HG02885 (cell line): ENCODE results near the gene IL7R.
"Not testable (repeated sequence)": the region's sequence is repeated elsewhere in the genome, so short reads cannot be mapped to it uniquely, and the experiment has no call there.

Experiments used
- ATAC-seq: cut with Tn5 transposase; IDR thresholded peaks from one replicate; pipeline ENCODE4 v1.9.1; 2021; ENCODE audit warnings: mild to moderate bottlenecking; ENCODE audit not compliant: unreplicated experiment, poor library complexity

Gene IL7R

DNA sequence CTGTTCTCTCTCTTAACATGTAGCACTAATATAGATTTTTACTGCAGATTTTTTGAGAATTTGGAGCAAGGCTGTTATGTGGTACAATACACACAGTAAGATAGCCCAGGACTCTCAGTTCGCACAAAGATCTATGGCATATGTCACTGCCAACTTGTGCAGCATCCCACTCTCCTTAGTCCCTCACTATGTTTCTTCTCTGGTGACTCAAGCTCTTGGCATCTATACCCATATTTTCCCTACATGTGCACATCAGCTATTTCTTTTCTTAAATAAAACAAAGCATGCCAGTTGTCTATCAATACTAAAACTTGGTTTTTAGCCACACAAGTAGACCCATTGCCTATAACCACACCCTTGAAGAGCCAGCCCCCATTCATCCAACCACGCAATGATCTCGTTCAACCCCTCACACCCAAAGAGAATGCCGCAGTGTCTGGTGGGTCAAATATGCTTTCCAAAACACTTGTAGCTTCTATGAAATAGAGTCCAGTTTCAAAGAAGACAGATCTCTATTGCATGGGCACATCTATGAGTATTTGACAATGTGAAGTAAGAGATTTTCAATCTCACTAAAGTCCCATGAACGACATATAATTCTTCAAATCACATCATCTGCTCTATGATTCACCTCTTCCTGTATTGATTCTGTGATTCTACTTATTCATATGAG lies 18.2 kb upstream of the IL7R start:
- ATAC-seq: no peak

DNA sequence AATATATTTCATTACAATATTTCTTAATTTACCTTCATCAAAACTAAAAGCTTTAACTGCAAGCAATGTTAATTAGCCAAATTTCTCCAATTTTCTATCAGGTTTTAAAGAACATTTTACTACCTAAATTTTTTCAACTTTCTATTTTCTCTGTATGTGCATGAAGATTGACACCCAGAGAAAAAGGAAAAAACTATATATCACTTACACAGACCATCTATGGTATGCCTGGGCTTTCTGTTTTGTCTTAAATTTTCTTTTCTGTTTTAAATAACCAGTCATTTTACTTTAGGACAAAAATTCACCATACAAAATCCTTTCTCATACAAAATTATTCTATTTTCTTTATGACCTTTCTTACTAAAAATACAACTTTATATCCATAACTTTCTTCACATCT lies 13.8 kb upstream of the IL7R start:
- ATAC-seq: no peak

DNA sequence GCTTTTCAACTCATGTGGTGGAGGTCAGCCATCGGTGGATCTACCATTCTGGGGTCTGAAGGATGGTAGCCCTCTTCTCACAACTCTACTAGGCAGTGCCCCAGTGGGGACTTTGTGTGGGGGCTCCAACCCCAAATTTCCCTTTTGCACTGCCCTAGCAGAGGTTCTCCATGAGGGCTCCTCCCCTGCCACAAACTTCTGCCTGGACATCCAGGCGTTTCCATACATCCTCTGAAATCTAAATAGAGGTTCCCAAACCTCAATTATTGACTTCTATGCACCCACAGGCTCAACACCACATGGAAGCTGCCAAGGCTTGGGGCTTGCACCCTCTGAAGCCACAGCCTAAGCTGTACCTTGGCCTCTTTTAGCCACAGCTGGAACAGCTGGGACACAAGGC lies 11.2 kb upstream of the IL7R start:
- ATAC-seq: not testable (repeated sequence)

DNA sequence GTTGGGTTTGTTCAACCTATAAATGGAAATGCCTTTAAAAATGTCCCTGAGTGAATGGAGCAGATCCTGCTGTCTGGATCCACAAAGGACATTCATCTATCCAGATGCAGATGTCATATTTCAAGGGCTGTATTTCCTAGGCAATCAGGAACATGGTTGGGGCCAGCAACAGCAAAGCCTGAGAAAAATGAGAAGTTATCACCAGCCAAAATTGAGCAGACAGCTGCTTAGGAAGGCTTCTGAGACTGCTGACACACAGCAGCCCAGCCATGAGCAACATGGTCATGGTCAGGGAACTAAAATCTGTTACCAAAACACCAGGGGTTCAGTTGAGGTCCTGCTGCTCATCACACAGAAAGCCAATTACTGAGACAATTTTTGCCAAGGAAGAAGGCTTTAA lies 9.2 kb upstream of the IL7R start:
- ATAC-seq: no peak

DNA sequence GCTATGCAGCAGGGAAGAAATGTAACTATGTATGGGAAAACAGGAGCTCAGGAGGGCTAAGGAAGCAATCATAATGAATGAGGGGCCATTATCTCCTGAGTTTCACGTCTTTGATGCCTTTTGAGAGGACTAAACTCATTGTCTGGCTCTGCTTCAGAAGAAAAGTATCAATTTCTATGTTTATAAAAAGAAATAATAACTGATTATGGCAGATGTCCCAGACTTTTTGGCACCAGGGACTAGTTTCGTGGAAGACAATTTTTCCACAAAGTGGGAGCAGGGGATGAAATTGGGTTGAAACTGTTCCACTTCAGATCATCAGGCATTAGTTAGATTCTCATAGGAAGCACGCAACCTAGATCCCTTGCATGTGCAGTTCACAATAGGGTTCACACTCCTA lies 8.7 kb upstream of the IL7R start:
- no peak for ATAC-seq

DNA sequence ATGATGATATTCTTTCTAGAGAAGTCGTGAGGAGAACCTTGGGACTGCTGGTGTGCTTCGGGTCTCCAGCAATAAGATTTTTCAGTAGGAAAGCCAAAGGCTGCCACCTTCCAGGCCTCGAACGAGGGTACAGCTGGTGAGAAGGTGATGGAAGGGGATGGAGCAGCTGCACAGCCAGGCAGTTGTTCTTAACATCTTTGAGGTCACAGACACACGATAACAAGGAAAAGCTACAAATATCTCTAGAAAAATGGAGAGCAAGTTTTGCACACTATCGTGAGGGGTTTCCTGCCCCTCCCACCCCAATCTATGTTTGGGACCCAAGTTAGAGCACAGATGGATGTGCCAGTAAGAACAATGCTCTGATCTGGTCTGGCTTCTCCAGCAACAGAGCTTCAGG lies 6.8 kb upstream of the IL7R start:
- ATAC-seq: no peak

DNA sequence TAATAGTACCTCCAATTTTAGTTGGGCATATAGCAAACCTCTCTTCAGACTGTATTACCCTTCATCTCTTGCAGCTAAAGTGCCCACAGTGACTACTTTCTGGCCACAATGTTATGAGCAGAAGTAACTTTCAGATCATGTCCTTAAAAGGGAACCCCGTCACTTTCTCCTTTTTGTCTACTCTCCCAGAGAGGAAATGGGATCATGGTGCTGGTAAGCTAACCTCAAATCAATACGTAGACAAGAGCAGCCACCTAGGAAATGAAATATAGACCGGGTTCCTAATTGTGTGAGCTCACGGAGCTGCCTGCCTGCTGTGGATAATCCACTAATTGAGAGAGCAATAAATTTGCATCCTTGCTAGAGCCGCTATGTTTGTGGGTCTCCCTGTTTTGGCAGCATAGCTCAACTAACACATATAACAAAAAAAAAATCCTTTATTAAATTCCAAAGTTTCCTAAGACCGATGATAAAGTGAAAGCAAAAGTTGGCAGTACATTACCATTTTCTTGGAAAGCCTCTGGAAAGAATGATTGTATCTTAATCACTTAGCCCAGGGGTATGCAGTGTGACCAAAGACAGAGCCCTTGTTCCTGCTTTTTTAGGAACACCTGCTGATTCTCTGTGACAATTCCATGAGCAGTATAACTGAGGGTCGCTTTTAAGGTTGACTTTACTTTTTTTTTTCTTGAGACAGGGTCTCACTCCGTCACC lies 5.6 kb upstream of the IL7R start:
- ATAC-seq: no peak

DNA sequence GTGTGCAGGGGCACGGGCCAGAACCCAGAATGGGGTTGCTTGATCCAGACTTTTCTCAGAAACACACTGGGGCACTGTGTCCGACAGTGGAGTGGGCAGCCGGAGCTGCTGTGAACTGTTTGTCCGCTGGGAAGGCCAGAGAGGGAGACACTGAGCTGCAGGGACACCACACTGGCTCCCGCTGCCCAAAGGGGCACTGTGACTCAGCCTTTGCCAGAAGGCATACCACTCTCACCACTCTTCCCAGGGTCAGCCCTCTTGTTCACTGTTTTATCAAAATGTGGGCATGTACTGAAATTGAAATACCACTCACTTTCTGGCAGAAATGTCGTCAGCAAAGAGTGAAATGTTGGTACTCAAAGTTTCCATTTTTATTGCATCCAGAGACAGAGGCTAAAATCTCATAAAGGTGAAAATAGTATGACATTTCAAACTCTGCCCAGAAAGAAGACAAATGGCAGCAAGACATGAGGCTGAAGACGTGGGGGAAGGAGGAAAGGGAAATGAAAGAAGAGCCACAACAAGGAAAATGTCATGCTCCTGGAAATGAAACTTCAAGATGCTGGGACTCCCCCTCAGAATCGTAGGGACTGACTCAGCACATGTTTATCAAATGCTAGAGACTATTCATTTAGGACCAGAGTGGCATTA lies 4.5 kb upstream of the IL7R start:
- peak; percentile 62 for ATAC-seq

DNA sequence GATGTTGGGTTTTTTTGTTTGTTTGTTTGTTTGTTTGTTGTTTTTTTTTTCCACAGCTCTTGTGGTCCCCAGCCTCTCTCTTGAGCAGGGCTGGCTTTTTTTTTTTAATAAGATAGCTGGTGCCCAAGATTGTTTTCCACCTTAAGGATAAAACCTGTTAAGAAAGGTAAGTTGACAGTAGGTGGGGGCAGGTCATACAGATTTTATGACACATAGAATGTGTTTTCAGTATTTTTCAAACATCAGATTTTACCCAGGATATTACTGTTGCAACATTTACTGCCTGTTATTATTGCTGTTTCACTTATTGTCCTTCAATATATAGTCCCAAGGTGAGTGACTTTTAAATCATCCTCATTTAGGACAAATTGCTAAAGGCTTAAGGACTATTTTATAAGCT lies 3.9 kb upstream of the IL7R start:
- ATAC-seq: no peak

DNA sequence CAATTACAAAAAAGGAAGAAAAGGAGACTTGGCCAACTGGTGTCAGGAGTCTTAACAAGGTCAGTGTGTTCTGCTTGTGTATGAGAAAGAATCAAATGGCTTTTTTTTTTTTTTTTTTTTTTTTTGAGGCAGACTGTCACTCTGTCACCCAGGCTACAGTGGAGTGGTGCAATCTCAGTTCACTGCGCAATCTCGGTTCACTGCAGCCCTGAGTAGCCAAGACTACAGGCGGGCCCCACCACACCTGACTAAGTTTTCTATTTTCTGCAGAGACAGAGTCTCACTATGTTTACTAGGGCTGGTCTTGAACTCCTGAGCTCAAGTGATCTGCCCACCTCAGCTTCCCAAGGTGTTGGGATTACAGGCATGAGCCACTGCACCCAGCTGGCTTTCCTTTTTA lies 3.1 kb upstream of the IL7R start:
- peak; percentile 33 for ATAC-seq

DNA sequence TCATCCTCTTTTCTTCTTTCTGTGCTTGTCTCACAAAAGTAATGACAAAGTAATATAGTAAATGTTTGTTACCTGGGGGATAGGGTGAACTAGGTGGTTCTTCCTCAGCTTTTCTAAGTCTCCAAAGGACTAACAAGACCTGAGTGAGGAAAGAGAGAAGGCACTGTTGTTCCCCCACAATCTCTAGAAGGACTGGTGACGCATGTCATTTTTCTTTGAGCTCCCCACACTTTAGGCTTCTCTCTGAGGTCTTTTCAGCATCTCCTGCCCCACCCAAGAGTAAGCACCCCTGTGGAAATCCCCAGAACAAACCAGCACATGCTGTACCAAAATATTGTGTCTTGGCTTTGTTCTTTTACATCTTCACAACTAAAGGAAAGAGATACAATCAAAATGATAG lies 2.4 kb upstream of the IL7R start:
- no peak for ATAC-seq

DNA sequence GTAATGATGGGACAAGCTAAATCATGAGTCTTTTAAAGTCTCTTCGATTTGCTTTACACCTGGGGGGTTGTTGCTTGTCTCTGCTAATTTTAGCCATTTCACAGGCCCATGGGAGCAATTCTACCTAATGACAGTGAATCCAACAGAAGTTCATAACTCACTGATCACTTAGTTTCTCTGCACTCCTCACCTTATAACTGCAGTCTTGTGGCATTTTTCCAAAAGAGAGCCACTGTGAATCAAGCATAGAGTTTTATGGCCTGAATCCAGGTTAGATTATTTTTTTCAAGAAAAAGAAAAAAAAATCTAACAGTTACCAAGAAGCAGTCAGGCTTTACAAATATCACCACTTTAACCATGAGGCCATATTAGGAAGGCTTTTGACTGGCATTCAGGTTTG lies 1.5 kb upstream of the IL7R start:
- no peak for ATAC-seq

DNA sequence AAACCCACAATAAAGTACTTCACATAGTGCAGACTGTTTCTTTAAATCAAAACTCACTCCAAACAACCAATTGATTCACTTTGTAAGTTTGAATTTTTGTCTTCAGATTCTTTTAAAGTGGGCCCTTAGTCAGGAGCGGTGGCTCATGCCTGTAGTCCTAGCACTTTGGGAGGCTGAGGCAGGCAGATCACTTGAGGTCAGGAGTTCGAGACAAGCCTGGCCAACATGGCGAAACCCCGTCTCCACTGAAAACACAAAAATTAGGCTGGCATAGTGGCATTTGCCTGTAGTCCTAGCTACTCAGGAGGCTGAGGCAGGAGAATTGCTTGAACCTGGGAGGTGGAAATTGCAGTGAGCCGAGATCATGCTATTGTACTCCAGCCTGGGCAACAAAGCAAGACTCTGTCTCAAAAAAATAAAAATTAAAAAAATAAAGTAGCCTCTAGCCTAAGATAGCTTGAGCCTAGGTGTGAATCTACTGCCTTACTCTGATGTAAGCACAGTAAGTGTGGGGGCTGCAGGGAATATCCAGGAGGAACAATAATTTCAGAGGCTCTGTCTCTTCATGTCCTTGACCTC lies 416 bp upstream of the IL7R start:
- not testable (repeated sequence) for ATAC-seq

DNA sequence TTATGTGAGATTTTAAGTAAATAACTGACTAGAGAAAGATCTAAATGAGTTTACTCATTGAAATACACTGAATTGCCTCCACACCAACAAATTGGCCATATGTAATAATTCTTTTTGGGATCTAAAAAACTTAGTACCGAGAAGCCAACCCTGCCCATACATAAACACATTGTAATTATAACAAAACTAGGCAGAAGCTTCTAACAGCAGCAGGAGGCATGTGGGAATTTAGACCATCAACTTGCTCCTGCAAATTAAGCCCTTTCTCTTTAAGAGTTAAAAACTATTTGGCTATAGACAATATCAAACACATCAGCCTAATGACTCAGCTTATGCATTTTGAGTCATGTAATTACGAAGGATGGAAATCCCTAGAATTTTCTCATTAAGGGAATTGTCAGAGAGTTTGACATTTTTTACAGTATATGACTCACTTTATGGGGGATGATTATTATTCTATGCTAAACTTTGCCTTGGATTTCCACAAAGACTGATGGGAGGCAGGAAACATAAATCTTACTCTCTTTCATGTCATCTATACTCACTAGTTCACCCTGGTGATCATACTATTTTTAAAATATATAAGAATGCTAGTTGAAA lies 1.0 kb downstream of the IL7R start:
- no peak for ATAC-seq

DNA sequence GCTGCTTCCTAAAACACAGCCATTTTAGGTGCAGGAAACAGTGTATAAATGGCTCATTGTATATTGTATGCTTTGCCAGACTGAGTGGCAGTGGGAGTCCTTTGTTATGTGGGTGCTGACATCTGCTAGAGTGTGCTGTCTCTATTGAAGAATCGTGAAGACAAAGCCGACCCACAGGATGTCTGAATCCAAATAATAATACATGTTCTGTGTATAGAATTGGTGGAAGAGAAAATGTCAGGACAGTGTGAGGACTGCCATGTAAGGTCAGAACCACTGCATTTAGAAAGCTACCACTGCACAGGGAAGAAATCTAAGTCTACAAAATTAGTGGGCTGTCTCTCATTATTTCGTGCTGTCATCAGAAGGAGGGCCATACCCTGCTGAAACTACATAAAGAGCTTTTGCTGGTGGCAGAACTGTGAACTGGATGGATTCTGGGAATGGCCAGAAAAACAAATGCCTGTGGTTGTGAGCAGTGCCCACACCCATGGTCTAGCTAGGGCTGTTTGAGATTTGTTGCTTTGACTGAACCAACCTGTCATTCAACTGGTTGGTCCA lies 2.5 kb downstream of the IL7R start:
- ATAC-seq: no peak

DNA sequence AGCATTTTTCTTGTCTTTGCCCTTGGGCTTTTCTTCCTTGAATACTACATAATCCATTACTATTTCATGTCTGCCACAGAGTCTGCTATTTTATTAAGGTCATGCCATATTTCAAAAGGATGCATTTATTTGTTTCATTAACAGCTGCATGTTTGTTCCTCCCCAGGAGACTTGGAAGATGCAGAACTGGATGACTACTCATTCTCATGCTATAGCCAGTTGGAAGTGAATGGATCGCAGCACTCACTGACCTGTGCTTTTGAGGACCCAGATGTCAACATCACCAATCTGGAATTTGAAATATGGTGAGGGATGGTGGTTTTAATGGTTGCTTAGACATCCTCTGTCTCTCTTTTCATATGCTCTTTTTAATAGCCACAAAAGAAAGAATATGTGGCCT lies 4.0 kb downstream of the IL7R start:
- ATAC-seq: no peak

DNA sequence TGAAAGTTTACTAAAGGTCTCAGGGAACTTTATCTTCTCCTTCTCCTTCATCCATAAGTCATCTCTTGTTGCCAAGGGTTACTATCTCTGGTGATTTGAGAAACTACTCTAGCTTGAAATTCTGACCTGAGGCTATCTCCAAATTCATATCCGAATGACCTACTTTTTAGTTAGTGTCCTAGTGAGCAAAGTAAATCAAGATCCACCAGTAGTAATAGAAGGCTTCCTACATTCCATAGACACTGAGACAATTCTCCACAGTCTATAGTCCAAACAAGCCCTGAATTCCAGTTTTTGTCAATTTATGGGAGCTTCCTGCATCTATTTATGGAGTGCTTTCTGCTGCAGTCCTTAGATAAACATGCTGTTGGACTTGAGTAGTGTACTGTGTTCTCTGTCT lies 5.0 kb downstream of the IL7R start:
- ATAC-seq: no peak

DNA sequence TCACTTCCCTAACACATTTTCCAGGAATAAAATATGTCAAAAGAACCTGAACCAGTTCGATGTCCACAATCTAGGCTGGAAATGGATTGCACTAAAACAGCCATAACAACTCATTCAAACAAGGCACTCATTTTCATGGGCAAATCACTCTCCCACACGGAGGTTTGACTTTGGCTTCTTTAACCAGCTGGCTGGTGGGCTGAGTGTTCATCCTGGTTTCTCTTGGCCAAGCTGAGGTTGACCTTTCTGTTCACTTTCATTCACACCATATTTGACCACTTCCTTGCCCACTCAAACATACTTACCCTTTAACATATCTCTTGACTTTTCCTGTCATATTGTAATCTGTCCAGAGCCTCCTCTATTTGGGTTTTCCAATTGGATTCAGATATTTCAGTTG lies 5.4 kb downstream of the IL7R start:
- no peak for ATAC-seq

DNA sequence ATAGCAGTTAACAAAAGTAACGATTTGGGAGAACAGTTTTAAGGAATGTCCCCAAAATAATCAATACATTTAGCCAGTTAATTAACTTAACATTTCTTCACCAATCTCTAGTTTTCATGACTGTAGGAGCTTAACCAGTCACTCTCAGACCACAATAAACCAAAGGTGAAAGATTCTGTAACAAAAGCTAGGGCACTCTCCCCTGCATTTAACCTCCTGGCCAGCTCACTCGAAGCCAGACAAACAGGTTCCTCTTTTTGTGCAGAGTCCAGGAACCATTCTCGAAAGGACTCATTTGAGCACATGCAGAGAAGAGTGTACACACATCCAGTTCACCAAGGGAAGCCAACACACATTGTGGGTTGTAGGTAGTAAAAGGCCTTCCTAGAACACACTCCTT lies 6.5 kb downstream of the IL7R start:
- ATAC-seq: peak; percentile 74

DNA sequence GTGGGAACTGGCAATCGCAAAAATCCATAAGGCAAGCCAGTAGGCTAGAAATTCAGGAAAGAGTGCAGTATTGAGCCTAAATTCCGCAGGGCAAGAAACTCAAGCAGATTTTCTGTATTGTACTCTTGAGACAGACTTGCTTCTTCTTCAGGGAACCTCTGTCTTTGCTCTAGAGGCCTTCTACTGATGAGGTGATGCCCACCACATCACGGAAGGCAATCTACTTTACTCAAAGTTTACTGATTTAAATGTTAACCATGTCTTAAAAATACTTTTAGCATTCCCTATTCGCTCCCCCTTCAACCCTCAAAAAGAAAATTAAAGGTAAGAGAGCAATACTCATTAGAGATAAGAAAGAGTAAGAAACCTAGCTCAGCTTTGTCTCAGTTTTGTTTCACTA lies 11.3 kb downstream of the IL7R start:
- no peak for ATAC-seq
